ENCODE data around the gene F5.
A peak's percentile ranks its signal among the peaks of the same experiment; 100 is the strongest.

GRCh38 chr1:169483500-169483966, 102.7 kb downstream of the F5 start:
- TF ChIP-seq CTCF (IDR thresholded peaks at IDR 0.05): no peak
- TF ChIP-seq POLR2A (IDR thresholded peaks at IDR 0.05): peak; percentile 19
